ENCODE measurements around the gene IRF4. TPM values are rescaled to one million over a fixed set of nuclear protein-coding genes. Genes with fewer than 3 reads are reported as not detected.
"Not testable (repeated sequence)": the region's sequence is repeated elsewhere in the genome, so short reads cannot be mapped to it uniquely, and the experiment has no call there.

The IRF4 gene
- polyA plus RNA-seq, 1 donor, result 0.18 TPM

- DNase-seq, result no peak
Observed at GRCh38 chr6:422433-423054, 31.0 kb downstream of the IRF4 start.

GRCh38 chr6:423055-423798, 31.7 kb downstream of the IRF4 start:
- DNase-seq, result no peak

- no peak for DNase-seq
Observed at GRCh38 chr6:423799-424345, 32.3 kb downstream of the IRF4 start.

- DNase-seq, result no peak
Observed at GRCh38 chr6:424741-425417, 33.3 kb downstream of the IRF4 start.

GRCh38 chr6:425418-425788, 33.9 kb downstream of the IRF4 start:
- DNase-seq, result not testable (repeated sequence)

- not testable (repeated sequence) for DNase-seq
Observed at GRCh38 chr6:426198-426738, 34.7 kb downstream of the IRF4 start.

- DNase-seq, result no peak
Observed at GRCh38 chr6:428047-428603, 36.6 kb downstream of the IRF4 start.

GRCh38 chr6:429515-430121, 38.1 kb downstream of the IRF4 start:
- no peak for DNase-seq

GRCh38 chr6:431504-431903, 40.0 kb downstream of the IRF4 start:
- DNase-seq, result no peak

- no peak for DNase-seq
Observed at GRCh38 chr6:431986-432385, 40.4 kb downstream of the IRF4 start.

GRCh38 chr6:434051-434705, 42.6 kb downstream of the IRF4 start:
- DNase-seq, result no peak

GRCh38 chr6:435441-436307, 44.1 kb downstream of the IRF4 start:
- DNase-seq, result no peak

- DNase-seq, result no peak
Observed at GRCh38 chr6:436308-437036, 44.9 kb downstream of the IRF4 start.

GRCh38 chr6:437037-437392, 45.5 kb downstream of the IRF4 start:
- DNase-seq, result no peak

- no peak for DNase-seq
Observed at GRCh38 chr6:438634-439170, 47.1 kb downstream of the IRF4 start.

GRCh38 chr6:439641-440167, 48.2 kb downstream of the IRF4 start:
- DNase-seq, result no peak

GRCh38 chr6:441126-441920, 49.8 kb downstream of the IRF4 start:
- DNase-seq, result no peak

- DNase-seq, result peak; percentile 15
Observed at GRCh38 chr6:443621-444159, 52.1 kb downstream of the IRF4 start.

Data from left kidney (tissue), 2 donors.